WTC11 (cell line): ENCODE results near the gene PLPPR5. TPM values are rescaled to one million over a fixed set of nuclear protein-coding genes. Genes with fewer than 3 reads are reported as not detected.

Experiments used
- ATAC-seq: fragments of 200-7000 bp; cut with Tn5 transposase; 2 replicates; pipeline ENCODE4 v1.10.0; 2021; ENCODE audit warnings: mild to moderate bottlenecking, moderate library complexity
- CTCF ChIA-PET: fragments of 300-600 bp; sonication (Branson Sonifier 250); formaldehyde crosslinking; loops from one replicate; lab custom pipeline; 2021; ENCODE audit warnings: antibody characterized with exemption; lab: Charles Lee
- POLR2A ChIA-PET: fragments of 350-600 bp; sonication (Branson Sonifier 250); formaldehyde crosslinking; loops from one replicate; lab custom pipeline; 2021; ENCODE audit warnings: antibody characterized with exemption; lab: Charles Lee
- DNase-seq: peaks from one replicate; pipeline ENCODE4 v3.0.0; 2021; ENCODE audit warnings: low spot score
- H3K27ac Mint-ChIP-seq: 2 replicates; pipeline ENCODE4 v1.8.0; 2021; ENCODE audit warnings: mixed read lengths
- H3K27me3 Mint-ChIP-seq: 2 replicates; pipeline ENCODE4 v1.8.0; 2021; ENCODE audit warnings: low read depth, mild to moderate bottlenecking, moderate library complexity, mixed read lengths
- H3K36me3 Mint-ChIP-seq: 2 replicates; pipeline ENCODE4 v1.8.0; 2021; ENCODE audit warnings: mixed read lengths
- H3K4me1 Mint-ChIP-seq: 2 replicates; pipeline ENCODE4 v1.8.0; 2022; ENCODE audit warnings: mixed read lengths
- H3K4me3 Mint-ChIP-seq: 2 replicates; pipeline ENCODE4 v1.8.0; 2021; ENCODE audit warnings: mild to moderate bottlenecking, moderate library complexity, mixed read lengths
- H3K9me3 Mint-ChIP-seq: 2 replicates; pipeline ENCODE4 v1.8.0; 2021; ENCODE audit warnings: mixed read lengths
- ESRRA ChIP-seq: sonication (generic); formaldehyde crosslinking; IDR thresholded peaks from 2 replicates; pipeline ENCODE4 v1.8.1; 2022; ENCODE audit warnings: mild to moderate bottlenecking, missing genetic modification reagents, borderline replicate concordance
- FOXK1 ChIP-seq: sonication (generic); formaldehyde crosslinking; IDR thresholded peaks from 2 replicates; pipeline ENCODE4 v1.8.0; 2022; ENCODE audit warnings: mild to moderate bottlenecking, moderate library complexity, missing genetic modification reagents
- GTF2I ChIP-seq: fragments of 250-450 bp; sonication (Bioruptor Pico); conservative IDR thresholded peaks from 2 replicates; pipeline ENCODE4 v1.4.0; 2021; ENCODE audit warnings: mild to moderate bottlenecking
- HMGXB4 ChIP-seq: sonication (generic); formaldehyde crosslinking; IDR thresholded peaks from 2 replicates; pipeline ENCODE4 v1.8.1; 2023; ENCODE audit warnings: mild to moderate bottlenecking, moderate library complexity, missing genetic modification reagents
- IRF2 ChIP-seq: sonication (generic); formaldehyde crosslinking; IDR thresholded peaks from 2 replicates; pipeline ENCODE4 v1.8.0; 2022; ENCODE audit warnings: low read depth, missing genetic modification reagents, borderline replicate concordance
- JUN ChIP-seq: sonication (generic); formaldehyde crosslinking; IDR thresholded peaks from 2 replicates; pipeline ENCODE4 v1.8.0; 2023; ENCODE audit warnings: mild to moderate bottlenecking, missing genetic modification reagents
- KAT7 ChIP-seq: sonication (generic); formaldehyde crosslinking; IDR thresholded peaks from 2 replicates; pipeline ENCODE4 v1.8.1; 2023; ENCODE audit warnings: missing genetic modification reagents, mild to moderate bottlenecking, borderline replicate concordance
- MAX ChIP-seq: sonication (generic); formaldehyde crosslinking; IDR thresholded peaks from 2 replicates; pipeline ENCODE4 v1.8.0; 2022; ENCODE audit warnings: mild to moderate bottlenecking, missing genetic modification reagents
- MYBL2 ChIP-seq: sonication (generic); formaldehyde crosslinking; IDR thresholded peaks from 2 replicates; pipeline ENCODE4 v1.8.1; 2023; ENCODE audit warnings: mild to moderate bottlenecking, moderate library complexity, missing genetic modification reagents
- NFATC4 ChIP-seq: fragments of 250-450 bp; sonication (Bioruptor Pico); IDR thresholded peaks from 2 replicates; pipeline ENCODE4 v1.9.0; 2021; ENCODE audit warnings: mild to moderate bottlenecking
- NFYB ChIP-seq: sonication (generic); formaldehyde crosslinking; conservative IDR thresholded peaks from 2 replicates; pipeline ENCODE4 v1.8.0; 2022; ENCODE audit warnings: low read depth, missing genetic modification reagents
- OVOL2 ChIP-seq: fragments of 250-450 bp; sonication (Bioruptor Pico); IDR thresholded peaks from 2 replicates; pipeline ENCODE4 v1.9.0; 2021; ENCODE audit warnings: mild to moderate bottlenecking, borderline replicate concordance
- TEAD1 ChIP-seq: sonication (generic); formaldehyde crosslinking; IDR thresholded peaks from 2 replicates; pipeline ENCODE4 v1.8.0; 2022; ENCODE audit warnings: mild to moderate bottlenecking, missing genetic modification reagents
- ZNF138 ChIP-seq: sonication (generic); formaldehyde crosslinking; conservative IDR thresholded peaks from 2 replicates; pipeline ENCODE4 v1.8.1; 2022; ENCODE audit warnings: mild to moderate bottlenecking, moderate library complexity, missing genetic modification reagents
- ZNF232 ChIP-seq: sonication (generic); formaldehyde crosslinking; IDR thresholded peaks from 2 replicates; pipeline ENCODE4 v1.8.0; 2022; ENCODE audit warnings: mild to moderate bottlenecking, missing genetic modification reagents
- total RNA-seq: library from RNA; stranded (reverse); gene quantifications from 3 replicates; pipeline ENCODE4 v1.2.3, GENCODE V29; 2021
- TF ChIP-seq, protein P1 (sequence below): fragments of 250-450 bp; sonication (Bioruptor Pico); IDR thresholded peaks from 2 replicates; pipeline ENCODE4 v1.9.0; 2021; ENCODE audit warnings: mild to moderate bottlenecking, borderline replicate concordance
- TF ChIP-seq, protein P2 (sequence below): sonication (generic); formaldehyde crosslinking; IDR thresholded peaks from 2 replicates; pipeline ENCODE4 v1.8.0; 2022; ENCODE audit warnings: mild to moderate bottlenecking, missing genetic modification reagents
- TF ChIP-seq, protein P3 (sequence below): sonication (generic); formaldehyde crosslinking; IDR thresholded peaks from 2 replicates; pipeline ENCODE4 v1.8.0; 2023; ENCODE audit warnings: missing genetic modification reagents, mild to moderate bottlenecking, borderline replicate concordance

Gene PLPPR5
- total RNA-seq, 1 experiment from 2014 or later, result 1.6 TPM

DNA sequence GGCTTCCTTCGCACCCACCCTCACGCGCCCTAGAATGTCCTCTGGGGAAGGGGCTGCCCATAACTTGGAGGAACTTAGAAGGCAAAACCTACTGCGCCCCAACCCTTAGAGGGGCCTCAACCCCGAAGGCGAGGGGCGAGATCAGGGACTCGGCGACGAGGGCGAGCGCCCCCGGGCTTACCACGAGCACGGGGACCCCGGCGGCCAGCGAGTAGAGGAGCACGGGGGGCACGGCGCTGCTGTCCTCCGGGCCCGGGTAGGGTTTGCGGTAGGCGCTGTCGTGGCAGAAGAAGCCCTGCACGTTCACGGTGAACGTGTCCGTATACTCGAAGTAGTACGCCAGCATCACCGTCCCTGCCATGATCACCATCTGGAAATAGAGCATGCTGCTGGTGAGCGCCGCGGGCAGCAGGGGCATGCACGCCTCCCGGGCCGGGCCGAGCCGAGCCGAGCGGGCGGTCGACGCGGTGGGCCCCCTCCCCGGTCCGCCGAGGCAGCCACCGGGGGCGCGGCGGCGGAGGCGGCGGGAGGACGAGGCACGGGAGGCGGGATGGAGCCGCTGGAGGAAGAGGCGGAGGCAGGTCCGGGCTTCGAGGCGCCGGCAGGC, 304 bp downstream of the PLPPR5 start (continued):
- TF ChIP-seq ZNF138 (CRISPR knock-in tag) (no peak), ZNF232 (CRISPR knock-in tag) (0 out of 2 replicates have a peak, but pooled peaks have one; percentile 63), IRF2 (no peak), FOXK1 (peak; percentile 22; the same call in 1 of the 2 replicates), TEAD1 (CRISPR knock-in tag) (0 out of 2 replicates have a peak, but pooled peaks have one; percentile 46), ESRRA (no peak), MAX (CRISPR knock-in tag) (peak; percentile 53; the same call in 1 of the 2 replicates), HMGXB4 (CRISPR knock-in tag) (0 out of 2 replicates have a peak, but pooled peaks have one; percentile 42), MYBL2 (CRISPR knock-in tag) (peak; percentile 44; the same call in 1 of the 2 replicates), KAT7 (peak; percentile 49; the same call in 1 of the 2 replicates), JUN (0 out of 2 replicates have a peak, but pooled peaks have one; percentile 43), OVOL2 (no peak), NFYB (CRISPR knock-in tag) (no peak), GTF2I (no peak)
- TF ChIP-seq, protein P1, sequence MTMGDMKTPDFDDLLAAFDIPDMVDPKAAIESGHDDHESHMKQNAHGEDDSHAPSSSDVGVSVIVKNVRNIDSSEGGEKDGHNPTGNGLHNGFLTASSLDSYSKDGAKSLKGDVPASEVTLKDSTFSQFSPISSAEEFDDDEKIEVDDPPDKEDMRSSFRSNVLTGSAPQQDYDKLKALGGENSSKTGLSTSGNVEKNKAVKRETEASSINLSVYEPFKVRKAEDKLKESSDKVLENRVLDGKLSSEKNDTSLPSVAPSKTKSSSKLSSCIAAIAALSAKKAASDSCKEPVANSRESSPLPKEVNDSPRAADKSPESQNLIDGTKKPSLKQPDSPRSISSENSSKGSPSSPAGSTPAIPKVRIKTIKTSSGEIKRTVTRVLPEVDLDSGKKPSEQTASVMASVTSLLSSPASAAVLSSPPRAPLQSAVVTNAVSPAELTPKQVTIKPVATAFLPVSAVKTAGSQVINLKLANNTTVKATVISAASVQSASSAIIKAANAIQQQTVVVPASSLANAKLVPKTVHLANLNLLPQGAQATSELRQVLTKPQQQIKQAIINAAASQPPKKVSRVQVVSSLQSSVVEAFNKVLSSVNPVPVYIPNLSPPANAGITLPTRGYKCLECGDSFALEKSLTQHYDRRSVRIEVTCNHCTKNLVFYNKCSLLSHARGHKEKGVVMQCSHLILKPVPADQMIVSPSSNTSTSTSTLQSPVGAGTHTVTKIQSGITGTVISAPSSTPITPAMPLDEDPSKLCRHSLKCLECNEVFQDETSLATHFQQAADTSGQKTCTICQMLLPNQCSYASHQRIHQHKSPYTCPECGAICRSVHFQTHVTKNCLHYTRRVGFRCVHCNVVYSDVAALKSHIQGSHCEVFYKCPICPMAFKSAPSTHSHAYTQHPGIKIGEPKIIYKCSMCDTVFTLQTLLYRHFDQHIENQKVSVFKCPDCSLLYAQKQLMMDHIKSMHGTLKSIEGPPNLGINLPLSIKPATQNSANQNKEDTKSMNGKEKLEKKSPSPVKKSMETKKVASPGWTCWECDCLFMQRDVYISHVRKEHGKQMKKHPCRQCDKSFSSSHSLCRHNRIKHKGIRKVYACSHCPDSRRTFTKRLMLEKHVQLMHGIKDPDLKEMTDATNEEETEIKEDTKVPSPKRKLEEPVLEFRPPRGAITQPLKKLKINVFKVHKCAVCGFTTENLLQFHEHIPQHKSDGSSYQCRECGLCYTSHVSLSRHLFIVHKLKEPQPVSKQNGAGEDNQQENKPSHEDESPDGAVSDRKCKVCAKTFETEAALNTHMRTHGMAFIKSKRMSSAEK (CRISPR knock-in tag), result no peak

GRCh38 chr1:99003581-99004253, 944 bp downstream of the PLPPR5 start:
- Mint-ChIP-seq H3K27ac (no peak overlapping the region), H3K9me3 (no peaks in the 10 kb centered on the region), H3K4me3 (peak overlapping the region; percentile 86), H3K4me1 (peaks cover 11% of the 10 kb centered on the region), H3K27me3 (peaks cover 44% of the 10 kb centered on the region), H3K36me3 (no peaks in the 10 kb centered on the region)
- CTCF ChIA-PET, result interaction anchor here (1.8 kb wide), 1 partner anchor 12 kb away, joined by 5 read pairs; no protein-coding TSS in a partner anchor
- POLR2A ChIA-PET, result no interaction called here
- DNase-seq, result peak; percentile 39
- TF ChIP-seq NFATC4, result no peak
- TF ChIP-seq, protein P2, sequence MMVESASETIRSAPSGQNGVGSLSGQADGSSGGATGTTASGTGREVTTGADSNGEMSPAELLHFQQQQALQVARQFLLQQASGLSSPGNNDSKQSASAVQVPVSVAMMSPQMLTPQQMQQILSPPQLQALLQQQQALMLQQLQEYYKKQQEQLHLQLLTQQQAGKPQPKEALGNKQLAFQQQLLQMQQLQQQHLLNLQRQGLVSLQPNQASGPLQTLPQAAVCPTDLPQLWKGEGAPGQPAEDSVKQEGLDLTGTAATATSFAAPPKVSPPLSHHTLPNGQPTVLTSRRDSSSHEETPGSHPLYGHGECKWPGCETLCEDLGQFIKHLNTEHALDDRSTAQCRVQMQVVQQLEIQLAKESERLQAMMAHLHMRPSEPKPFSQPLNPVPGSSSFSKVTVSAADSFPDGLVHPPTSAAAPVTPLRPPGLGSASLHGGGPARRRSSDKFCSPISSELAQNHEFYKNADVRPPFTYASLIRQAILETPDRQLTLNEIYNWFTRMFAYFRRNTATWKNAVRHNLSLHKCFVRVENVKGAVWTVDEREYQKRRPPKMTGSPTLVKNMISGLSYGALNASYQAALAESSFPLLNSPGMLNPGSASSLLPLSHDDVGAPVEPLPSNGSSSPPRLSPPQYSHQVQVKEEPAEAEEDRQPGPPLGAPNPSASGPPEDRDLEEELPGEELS (CRISPR knock-in tag), result 0 out of 2 replicates have a peak, but pooled peaks have one; percentile 4
- TF ChIP-seq, protein P3, sequence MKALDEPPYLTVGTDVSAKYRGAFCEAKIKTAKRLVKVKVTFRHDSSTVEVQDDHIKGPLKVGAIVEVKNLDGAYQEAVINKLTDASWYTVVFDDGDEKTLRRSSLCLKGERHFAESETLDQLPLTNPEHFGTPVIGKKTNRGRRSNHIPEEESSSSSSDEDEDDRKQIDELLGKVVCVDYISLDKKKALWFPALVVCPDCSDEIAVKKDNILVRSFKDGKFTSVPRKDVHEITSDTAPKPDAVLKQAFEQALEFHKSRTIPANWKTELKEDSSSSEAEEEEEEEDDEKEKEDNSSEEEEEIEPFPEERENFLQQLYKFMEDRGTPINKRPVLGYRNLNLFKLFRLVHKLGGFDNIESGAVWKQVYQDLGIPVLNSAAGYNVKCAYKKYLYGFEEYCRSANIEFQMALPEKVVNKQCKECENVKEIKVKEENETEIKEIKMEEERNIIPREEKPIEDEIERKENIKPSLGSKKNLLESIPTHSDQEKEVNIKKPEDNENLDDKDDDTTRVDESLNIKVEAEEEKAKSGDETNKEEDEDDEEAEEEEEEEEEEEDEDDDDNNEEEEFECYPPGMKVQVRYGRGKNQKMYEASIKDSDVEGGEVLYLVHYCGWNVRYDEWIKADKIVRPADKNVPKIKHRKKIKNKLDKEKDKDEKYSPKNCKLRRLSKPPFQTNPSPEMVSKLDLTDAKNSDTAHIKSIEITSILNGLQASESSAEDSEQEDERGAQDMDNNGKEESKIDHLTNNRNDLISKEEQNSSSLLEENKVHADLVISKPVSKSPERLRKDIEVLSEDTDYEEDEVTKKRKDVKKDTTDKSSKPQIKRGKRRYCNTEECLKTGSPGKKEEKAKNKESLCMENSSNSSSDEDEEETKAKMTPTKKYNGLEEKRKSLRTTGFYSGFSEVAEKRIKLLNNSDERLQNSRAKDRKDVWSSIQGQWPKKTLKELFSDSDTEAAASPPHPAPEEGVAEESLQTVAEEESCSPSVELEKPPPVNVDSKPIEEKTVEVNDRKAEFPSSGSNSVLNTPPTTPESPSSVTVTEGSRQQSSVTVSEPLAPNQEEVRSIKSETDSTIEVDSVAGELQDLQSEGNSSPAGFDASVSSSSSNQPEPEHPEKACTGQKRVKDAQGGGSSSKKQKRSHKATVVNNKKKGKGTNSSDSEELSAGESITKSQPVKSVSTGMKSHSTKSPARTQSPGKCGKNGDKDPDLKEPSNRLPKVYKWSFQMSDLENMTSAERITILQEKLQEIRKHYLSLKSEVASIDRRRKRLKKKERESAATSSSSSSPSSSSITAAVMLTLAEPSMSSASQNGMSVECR (CRISPR knock-in tag), result peak; percentile 47; the same call in 1 of the 2 replicates
- peak; percentile 18 for ATAC-seq
